ENCODE measurements around the gene LGR5. TPM values are rescaled to one million over a fixed set of nuclear protein-coding genes. Genes with fewer than 3 reads are reported as not detected.

The LGR5 gene
- total and polyA plus RNA-seq, 2 of the 4 experiments (the other 2 are of a cell fraction) = not detected

GRCh38 chr12:71538807-71539206 is 99.2 kb downstream of the LGR5 start:
- Histone ChIP-seq H3K4me1 (ENCODE audit: control insufficient read depth, insufficient read depth, low read length) (no peaks in the 10 kb centered on the region), H3K9me1 (ENCODE audit: insufficient read depth, low read length) (no peaks in the 10 kb centered on the region), H2BK120ac (ENCODE audit: low read depth, low read length) (no peak overlapping the region), H3K27ac (ENCODE audit: insufficient read depth, low read length) (no peak overlapping the region), H2AK5ac (ENCODE audit: low read depth, low read length) (no peak overlapping the region), H4K5ac (ENCODE audit: low read depth, low read length) (no peak overlapping the region), H4K20me1 (ENCODE audit: insufficient read depth, low read length) (no peaks in the 10 kb centered on the region), H3K4me3 (ENCODE audit: insufficient read depth, low read depth, low read length) (no peak overlapping the region), H2BK20ac (ENCODE audit: low read depth, low read length) (no peak overlapping the region), H3K27me3 (ENCODE audit: control insufficient read depth, insufficient read depth, low read length) (peaks cover 5% of the 10 kb centered on the region), H3K9ac (ENCODE audit: low read depth, low read length) (no peak overlapping the region), H2BK15ac (ENCODE audit: low read depth, low read length) (no peak overlapping the region), H3K56ac (ENCODE audit: extremely low read depth, insufficient read depth, low read length) (no peak overlapping the region), H4K8ac (ENCODE audit: low read depth in 2 of 2, low read length in 2 of 2) (no peak overlapping the region), H3K4ac (ENCODE audit: low read depth, low read length) (no peak overlapping the region), H3K4me2 (ENCODE audit: low read depth, low read length) (no peak overlapping the region), H2AFZ (replicated peaks; ENCODE audit: low read length, poor library complexity) (no peak overlapping the region), H3K36me3 (ENCODE audit: control insufficient read depth, insufficient read depth, low read length) (no peaks in the 10 kb centered on the region), H3K79me1 (ENCODE audit: low read depth in 1 of 2, low read length in 2 of 2) (no peaks in the 10 kb centered on the region), H4K91ac (ENCODE audit: insufficient read depth, low read depth, low read length) (no peak overlapping the region), H3K14ac (replicated peaks; ENCODE audit: low read depth, low read length) (no peak overlapping the region), H3K18ac (ENCODE audit: low read depth, low read length) (no peak overlapping the region), H2BK5ac (ENCODE audit: low read depth, low read length, poor library complexity, severe bottlenecking) (no peak overlapping the region), H2AK9ac (replicated peaks; ENCODE audit: low read depth, low read length, poor library complexity) (no peak overlapping the region), H3K23ac (ENCODE audit: low read depth, low read length) (no peak overlapping the region), H3K9me3 (ENCODE audit: control insufficient read depth, insufficient read depth, low read length) (no peaks in the 10 kb centered on the region)
- intact Hi-C loops (cut with micrococcal nuclease) = no loop called here
- WGBS, 2 experiments (ENCODE audit: extremely low coverage in 2 of 2, insufficient read length in 1 of 2) = no CpG with 5 or more reads among the region's 3 CpGs
- DNase-seq = no peak
- ChIA-PET CTCF (no interaction called here), POLR2A (ENCODE audit: unreplicated experiment) (no interaction called here)
- no TSS peak for BruUV-seq (replicated peaks)
- no peak for ATAC-seq (ENCODE audit: low read depth)
- no peak for TF ChIP-seq BHLHE40 (IDR thresholded peaks at IDR 0.05; ENCODE audit: low read depth, low read length)
- in situ Hi-C loops (cut with MboI; ENCODE audit: low sequenced_read_pairs) = no loop called here
- dilution Hi-C loops (cut with HindIII; ENCODE audit: low sequenced_read_pairs, unreplicated experiment) = no loop called here

Data from IMR-90 (cell line).